WTC11 (cell line): ENCODE results near the gene COA8. TPM values are rescaled to one million over a fixed set of nuclear protein-coding genes. Genes with fewer than 3 reads are reported as not detected.

Experiments used
- ATAC-seq: fragments of 200-7000 bp; cut with Tn5 transposase; 2 replicates; pipeline ENCODE4 v1.10.0; 2021; ENCODE audit warnings: mild to moderate bottlenecking, moderate library complexity
- CTCF ChIA-PET: fragments of 300-600 bp; sonication (Branson Sonifier 250); formaldehyde crosslinking; loops from one replicate; lab custom pipeline; 2021; ENCODE audit warnings: antibody characterized with exemption; lab: Charles Lee
- POLR2A ChIA-PET: fragments of 350-600 bp; sonication (Branson Sonifier 250); formaldehyde crosslinking; loops from one replicate; lab custom pipeline; 2021; ENCODE audit warnings: antibody characterized with exemption; lab: Charles Lee
- DNase-seq: peaks from one replicate; pipeline ENCODE4 v3.0.0; 2021; ENCODE audit warnings: low spot score
- H3K27ac Mint-ChIP-seq: 2 replicates; pipeline ENCODE4 v1.8.0; 2021; ENCODE audit warnings: mixed read lengths
- H3K27me3 Mint-ChIP-seq: 2 replicates; pipeline ENCODE4 v1.8.0; 2021; ENCODE audit warnings: low read depth, mild to moderate bottlenecking, moderate library complexity, mixed read lengths
- H3K36me3 Mint-ChIP-seq: 2 replicates; pipeline ENCODE4 v1.8.0; 2021; ENCODE audit warnings: mixed read lengths
- H3K4me1 Mint-ChIP-seq: 2 replicates; pipeline ENCODE4 v1.8.0; 2022; ENCODE audit warnings: mixed read lengths
- H3K4me3 Mint-ChIP-seq: 2 replicates; pipeline ENCODE4 v1.8.0; 2021; ENCODE audit warnings: mild to moderate bottlenecking, moderate library complexity, mixed read lengths
- H3K9me3 Mint-ChIP-seq: 2 replicates; pipeline ENCODE4 v1.8.0; 2021; ENCODE audit warnings: mixed read lengths
- ARID4B ChIP-seq: sonication (generic); formaldehyde crosslinking; IDR thresholded peaks from 2 replicates; pipeline ENCODE4 v1.8.0; 2023; ENCODE audit warnings: missing genetic modification reagents, mild to moderate bottlenecking, borderline replicate concordance
- ATF1 ChIP-seq: sonication (generic); formaldehyde crosslinking; IDR thresholded peaks from 2 replicates; pipeline ENCODE4 v1.8.1; 2023; ENCODE audit warnings: mild to moderate bottlenecking, moderate library complexity, missing genetic modification reagents
- ATF6 ChIP-seq: sonication (generic); formaldehyde crosslinking; IDR thresholded peaks from 2 replicates; pipeline ENCODE4 v1.8.1; 2023; ENCODE audit warnings: mild to moderate bottlenecking, missing genetic modification reagents
- EMX1 ChIP-seq: fragments of 250-450 bp; sonication (Bioruptor Pico); IDR thresholded peaks from 2 replicates; pipeline ENCODE4 v1.8.0; 2021; ENCODE audit warnings: mild to moderate bottlenecking
- FOXK1 ChIP-seq: sonication (generic); formaldehyde crosslinking; IDR thresholded peaks from 2 replicates; pipeline ENCODE4 v1.8.0; 2022; ENCODE audit warnings: mild to moderate bottlenecking, moderate library complexity, missing genetic modification reagents
- FOXP1 ChIP-seq: sonication (generic); formaldehyde crosslinking; IDR thresholded peaks from 2 replicates; pipeline ENCODE4 v1.8.0; 2022; ENCODE audit warnings: missing genetic modification reagents, mild to moderate bottlenecking, moderate library complexity, borderline replicate concordance
- HMGA2 ChIP-seq: fragments of 250-450 bp; sonication (Bioruptor Pico); IDR thresholded peaks from 2 replicates; pipeline ENCODE4 v1.4.0; 2021; ENCODE audit warnings: mild to moderate bottlenecking, moderate library complexity
- JUN ChIP-seq: sonication (generic); formaldehyde crosslinking; IDR thresholded peaks from 2 replicates; pipeline ENCODE4 v1.8.0; 2023; ENCODE audit warnings: mild to moderate bottlenecking, missing genetic modification reagents
- OVOL2 ChIP-seq: fragments of 250-450 bp; sonication (Bioruptor Pico); IDR thresholded peaks from 2 replicates; pipeline ENCODE4 v1.9.0; 2021; ENCODE audit warnings: mild to moderate bottlenecking, borderline replicate concordance
- TCF7 ChIP-seq: sonication (generic); formaldehyde crosslinking; IDR thresholded peaks from 2 replicates; pipeline ENCODE4 v1.8.0; 2022; ENCODE audit warnings: mild to moderate bottlenecking, low read depth, missing genetic modification reagents, moderate library complexity
- TP53 ChIP-seq: sonication (generic); formaldehyde crosslinking; IDR thresholded peaks from 2 replicates; pipeline ENCODE4 v1.8.1; 2023; ENCODE audit warnings: mild to moderate bottlenecking, missing genetic modification reagents
- ZNF138 ChIP-seq: sonication (generic); formaldehyde crosslinking; conservative IDR thresholded peaks from 2 replicates; pipeline ENCODE4 v1.8.1; 2022; ENCODE audit warnings: mild to moderate bottlenecking, moderate library complexity, missing genetic modification reagents
- ZNF232 ChIP-seq: sonication (generic); formaldehyde crosslinking; IDR thresholded peaks from 2 replicates; pipeline ENCODE4 v1.8.0; 2022; ENCODE audit warnings: mild to moderate bottlenecking, missing genetic modification reagents
- ZNF317 ChIP-seq: sonication (generic); formaldehyde crosslinking; IDR thresholded peaks from 2 replicates; pipeline ENCODE4 v1.8.1; 2023; ENCODE audit warnings: low read depth, mild to moderate bottlenecking, moderate library complexity, missing genetic modification reagents, borderline replicate concordance
- total RNA-seq: library from RNA; stranded (reverse); gene quantifications from 3 replicates; pipeline ENCODE4 v1.2.3, GENCODE V29; 2021
- TF ChIP-seq, protein P1 (sequence below): fragments of 250-450 bp; sonication (Bioruptor Pico); conservative IDR thresholded peaks from 2 replicates; pipeline ENCODE4 v1.9.0; 2021; ENCODE audit warnings: mild to moderate bottlenecking
- TF ChIP-seq, protein P2 (sequence below): sonication (generic); formaldehyde crosslinking; conservative IDR thresholded peaks from 2 replicates; pipeline ENCODE4 v1.8.1; 2023; ENCODE audit warnings: mild to moderate bottlenecking, low read depth, missing genetic modification reagents, moderate library complexity
- TF ChIP-seq, protein P3 (sequence below): sonication (generic); formaldehyde crosslinking; IDR thresholded peaks from 2 replicates; pipeline ENCODE4 v1.8.1; 2022; ENCODE audit warnings: missing genetic modification reagents, borderline replicate concordance

The COA8 gene
- total RNA-seq, 1 experiment from 2014 or later: 36.4 TPM

DNA sequence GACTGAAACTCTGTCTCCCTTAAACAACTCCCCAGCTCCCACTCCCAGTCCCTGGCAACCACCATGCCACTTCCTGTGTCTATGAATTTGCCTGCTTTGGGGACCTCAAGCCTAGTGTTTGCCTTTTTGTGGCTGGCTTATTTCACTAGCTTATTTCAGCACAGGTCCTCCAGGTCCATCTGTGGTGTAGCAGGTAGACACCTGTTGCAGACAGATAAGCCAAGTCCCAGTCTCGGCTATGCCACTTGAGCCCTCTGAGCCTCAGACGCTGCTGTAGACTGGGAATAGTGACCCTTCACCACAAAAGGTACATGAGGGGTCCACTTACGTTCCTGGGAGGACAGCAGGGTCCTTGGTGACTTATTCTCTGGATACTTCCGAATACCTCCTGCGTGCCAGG, 41.9 kb downstream of the COA8 start:
- H3K4me3 Mint-ChIP-seq: no peak overlapping the region
- H3K27me3 Mint-ChIP-seq: peaks cover 28% of the 10 kb centered on the region
- H3K27ac Mint-ChIP-seq: no peak overlapping the region
- ChIA-PET CTCF (interaction anchor here (0.6 to 1.3 kb wide), 2 partner anchors 104 to 275 kb away, joined by 4 to 5 read pairs; no protein-coding TSS in a partner anchor), POLR2A (no interaction called here)
- ATAC-seq: no peak
- H3K9me3 Mint-ChIP-seq: no peaks in the 10 kb centered on the region
- TF ChIP-seq HMGA2 (CRISPR knock-in tag): no peak
- TF ChIP-seq, protein P1, sequence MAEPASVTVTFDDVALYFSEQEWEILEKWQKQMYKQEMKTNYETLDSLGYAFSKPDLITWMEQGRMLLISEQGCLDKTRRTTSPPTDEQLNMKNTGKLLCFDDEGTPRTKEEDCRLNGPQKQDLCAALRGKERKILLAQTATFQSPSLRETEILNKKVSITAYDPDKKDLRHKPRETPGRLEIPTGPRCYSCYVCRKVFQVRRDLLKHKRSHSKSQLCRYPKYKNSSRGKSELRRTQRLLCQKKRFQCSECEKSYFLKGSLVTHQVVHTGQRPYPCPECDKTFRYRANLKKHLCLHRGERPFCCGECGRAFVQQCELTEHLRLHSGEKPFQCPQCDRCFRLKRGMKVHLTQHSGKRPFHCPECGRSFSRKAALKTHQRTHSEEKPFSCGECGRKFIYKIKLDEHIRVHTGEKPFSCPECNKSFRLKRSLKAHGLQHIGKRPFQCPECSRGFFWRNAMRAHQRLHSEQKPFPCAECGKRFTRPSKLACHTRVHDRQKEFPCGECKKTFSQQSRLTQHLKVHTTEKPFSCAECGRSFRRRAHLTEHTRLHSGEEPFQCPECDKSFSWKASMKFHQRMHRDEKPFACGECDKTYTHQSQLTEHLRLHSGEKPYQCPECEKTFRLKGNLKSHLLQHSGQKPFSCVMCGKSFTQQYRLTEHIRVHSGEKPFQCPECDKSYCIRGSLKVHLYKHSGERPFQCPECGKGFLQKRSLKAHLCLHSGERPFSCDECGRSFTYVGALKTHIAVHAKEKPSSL (CRISPR knock-in tag): no peak
- TF ChIP-seq, protein P2, sequence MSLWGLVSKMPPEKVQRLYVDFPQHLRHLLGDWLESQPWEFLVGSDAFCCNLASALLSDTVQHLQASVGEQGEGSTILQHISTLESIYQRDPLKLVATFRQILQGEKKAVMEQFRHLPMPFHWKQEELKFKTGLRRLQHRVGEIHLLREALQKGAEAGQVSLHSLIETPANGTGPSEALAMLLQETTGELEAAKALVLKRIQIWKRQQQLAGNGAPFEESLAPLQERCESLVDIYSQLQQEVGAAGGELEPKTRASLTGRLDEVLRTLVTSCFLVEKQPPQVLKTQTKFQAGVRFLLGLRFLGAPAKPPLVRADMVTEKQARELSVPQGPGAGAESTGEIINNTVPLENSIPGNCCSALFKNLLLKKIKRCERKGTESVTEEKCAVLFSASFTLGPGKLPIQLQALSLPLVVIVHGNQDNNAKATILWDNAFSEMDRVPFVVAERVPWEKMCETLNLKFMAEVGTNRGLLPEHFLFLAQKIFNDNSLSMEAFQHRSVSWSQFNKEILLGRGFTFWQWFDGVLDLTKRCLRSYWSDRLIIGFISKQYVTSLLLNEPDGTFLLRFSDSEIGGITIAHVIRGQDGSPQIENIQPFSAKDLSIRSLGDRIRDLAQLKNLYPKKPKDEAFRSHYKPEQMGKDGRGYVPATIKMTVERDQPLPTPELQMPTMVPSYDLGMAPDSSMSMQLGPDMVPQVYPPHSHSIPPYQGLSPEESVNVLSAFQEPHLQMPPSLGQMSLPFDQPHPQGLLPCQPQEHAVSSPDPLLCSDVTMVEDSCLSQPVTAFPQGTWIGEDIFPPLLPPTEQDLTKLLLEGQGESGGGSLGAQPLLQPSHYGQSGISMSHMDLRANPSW: no peak
- no peak for TF ChIP-seq ZNF138 (CRISPR knock-in tag)
- no peak for TF ChIP-seq ARID4B (CRISPR knock-in tag)
- H3K4me1 Mint-ChIP-seq: peaks cover 14% of the 10 kb centered on the region
- no peaks in the 10 kb centered on the region; the same call in 1 of the 2 replicates for H3K36me3 Mint-ChIP-seq
- no peak for DNase-seq

DNA sequence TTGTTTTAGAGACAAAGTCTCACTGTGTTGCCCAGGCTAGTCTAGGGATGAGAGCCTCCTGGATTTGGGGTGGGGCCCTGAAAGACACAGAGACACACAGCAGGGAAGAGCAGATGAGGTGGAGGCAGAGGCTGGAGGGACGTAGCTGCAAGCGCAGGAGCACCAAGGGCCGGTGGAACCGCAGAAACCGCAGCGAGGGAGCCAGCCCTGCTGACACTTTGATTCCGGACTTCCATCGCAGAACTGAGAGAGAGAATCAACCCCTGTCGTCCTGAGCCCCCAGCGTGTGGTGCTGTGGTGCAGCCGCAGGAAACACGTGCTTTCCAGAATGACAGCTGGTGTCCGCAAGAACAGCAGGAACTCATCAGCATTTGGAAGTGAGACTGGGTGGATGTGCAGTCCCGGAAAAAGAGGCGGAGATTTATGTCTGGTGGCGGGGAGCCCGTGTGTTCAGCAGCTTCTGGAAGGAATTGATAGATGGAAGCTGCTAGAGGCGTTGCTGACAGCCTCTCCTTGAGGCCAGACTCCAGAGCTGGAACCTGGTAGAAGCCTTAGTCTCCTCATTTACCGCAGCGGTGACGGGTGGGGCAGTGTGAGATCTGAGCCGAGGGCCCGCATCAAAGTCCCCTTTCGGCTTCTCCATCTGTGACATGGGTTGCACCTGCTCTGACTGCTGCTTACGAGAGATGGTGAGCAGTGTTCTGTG, 44.4 kb downstream of the COA8 start:
- Mint-ChIP-seq H3K27ac (no peak overlapping the region), H3K9me3 (peaks cover 13% of the 10 kb centered on the region), H3K36me3 (peaks cover 12% of the 10 kb centered on the region), H3K27me3 (peaks cover 44% of the 10 kb centered on the region), H3K4me3 (peak overlapping the region; percentile 28), H3K4me1 (peaks cover 14% of the 10 kb centered on the region)
- ChIA-PET CTCF (interaction anchor here (1.1 to 1.6 kb wide), 3 partner anchors 87 to 471 kb away, joined by 3 to 8 read pairs (median 3); no protein-coding TSS in a partner anchor), POLR2A (interaction anchor here (0.5 kb wide), 2 partner anchors 43 to 1078 kb away, joined by 3 to 4 read pairs; no protein-coding TSS in a partner anchor)
- ATAC-seq: peak; percentile 66
- DNase-seq: peak; percentile 47
- TF ChIP-seq FOXP1 (CRISPR knock-in tag) (peak; percentile 65), JUN (CRISPR knock-in tag) (no peak), ZNF317 (CRISPR knock-in tag) (0 out of 2 replicates have a peak, but pooled peaks have one; percentile 37), TP53 (CRISPR knock-in tag) (no peak), FOXK1 (CRISPR knock-in tag) (peak; percentile 67; the same call in 1 of the 2 replicates), OVOL2 (CRISPR knock-in tag) (no peak), ZNF138 (CRISPR knock-in tag) (no peak), ATF6 (no peak), EMX1 (no peak), TCF7 (CRISPR knock-in tag) (no peak), ZNF232 (CRISPR knock-in tag) (no peak), ATF1 (CRISPR knock-in tag) (no peak)
- TF ChIP-seq, protein P3, sequence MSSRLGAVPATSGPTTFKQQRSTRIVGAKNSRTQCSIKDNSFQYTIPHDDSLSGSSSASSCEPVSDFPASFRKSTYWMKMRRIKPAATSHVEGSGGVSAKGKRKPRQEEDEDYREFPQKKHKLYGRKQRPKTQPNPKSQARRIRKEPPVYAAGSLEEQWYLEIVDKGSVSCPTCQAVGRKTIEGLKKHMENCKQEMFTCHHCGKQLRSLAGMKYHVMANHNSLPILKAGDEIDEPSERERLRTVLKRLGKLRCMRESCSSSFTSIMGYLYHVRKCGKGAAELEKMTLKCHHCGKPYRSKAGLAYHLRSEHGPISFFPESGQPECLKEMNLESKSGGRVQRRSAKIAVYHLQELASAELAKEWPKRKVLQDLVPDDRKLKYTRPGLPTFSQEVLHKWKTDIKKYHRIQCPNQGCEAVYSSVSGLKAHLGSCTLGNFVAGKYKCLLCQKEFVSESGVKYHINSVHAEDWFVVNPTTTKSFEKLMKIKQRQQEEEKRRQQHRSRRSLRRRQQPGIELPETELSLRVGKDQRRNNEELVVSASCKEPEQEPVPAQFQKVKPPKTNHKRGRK: no peak
